ENCODE data around the gene CCDC170.

- TF ChIP-seq CTCF (IDR thresholded peaks at IDR 0.05; ENCODE audit: low read length) (no peak), EZH2 (IDR thresholded peaks at IDR 0.05; ENCODE audit: borderline replicate concordance, low read length) (no peak)
These were observed 145.9 kb downstream of the CCDC170 start for GRCh38 chr6:151639750-151640149.
